Smooth muscle cell of the coronary artery (primary cell): ENCODE data around the gene PCDHA1. TPM values are rescaled to one million over a fixed set of nuclear protein-coding genes. Genes with fewer than 3 reads are reported as not detected.

ENCODE experiments used
- total RNA-seq: library from RNA; depleted of rRNA; stranded (reverse); fragments of >200 nt; gene quantifications from 2 replicates; pipeline ENCODE4 v1.2.3, GENCODE V29; 2014; ENCODE audit warnings: low replicate concordance

PCDHA1 gene
- total RNA-seq, result 0.08 TPM in 1 of 2 replicates, not detected in the other

DNA sequence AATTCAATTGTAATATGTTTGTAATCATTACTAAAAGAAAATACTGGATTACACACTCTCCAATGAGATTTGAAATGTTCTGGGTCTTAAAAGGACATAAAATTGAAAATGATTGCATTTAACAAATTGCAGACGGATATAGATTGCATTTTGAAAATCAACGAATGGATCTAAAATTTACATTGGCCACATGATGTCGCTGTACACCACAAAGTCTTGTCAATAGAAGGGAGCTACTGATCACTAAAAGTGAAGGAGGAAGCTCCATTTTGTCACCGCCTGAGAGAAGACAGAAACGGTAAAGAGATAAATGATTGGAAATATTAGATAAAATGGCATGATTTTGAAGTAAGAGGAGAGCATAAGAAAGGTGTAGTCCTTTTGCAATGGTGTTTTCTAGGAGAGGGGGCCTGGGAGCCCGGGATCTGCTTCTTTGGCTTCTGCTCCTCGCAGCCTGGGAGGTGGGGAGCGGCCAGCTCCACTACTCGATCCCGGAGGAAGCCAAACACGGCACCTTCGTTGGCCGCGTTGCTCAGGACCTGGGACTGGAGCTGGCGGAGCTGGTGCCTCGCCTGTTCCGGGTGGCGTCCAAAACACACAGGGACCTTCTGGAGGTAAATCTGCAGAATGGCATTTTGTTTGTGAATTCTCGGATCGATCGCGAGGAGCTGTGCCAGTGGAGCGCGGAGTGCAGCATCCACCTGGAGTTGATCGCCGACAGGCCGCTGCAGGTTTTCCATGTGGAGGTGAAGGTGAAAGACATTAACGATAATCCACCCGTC, at the start of gene PCDHA1:
Gene PCDHA1 (plus strand): TSS at position 236 of the 782 bp plus-strand sequence.

DNA sequence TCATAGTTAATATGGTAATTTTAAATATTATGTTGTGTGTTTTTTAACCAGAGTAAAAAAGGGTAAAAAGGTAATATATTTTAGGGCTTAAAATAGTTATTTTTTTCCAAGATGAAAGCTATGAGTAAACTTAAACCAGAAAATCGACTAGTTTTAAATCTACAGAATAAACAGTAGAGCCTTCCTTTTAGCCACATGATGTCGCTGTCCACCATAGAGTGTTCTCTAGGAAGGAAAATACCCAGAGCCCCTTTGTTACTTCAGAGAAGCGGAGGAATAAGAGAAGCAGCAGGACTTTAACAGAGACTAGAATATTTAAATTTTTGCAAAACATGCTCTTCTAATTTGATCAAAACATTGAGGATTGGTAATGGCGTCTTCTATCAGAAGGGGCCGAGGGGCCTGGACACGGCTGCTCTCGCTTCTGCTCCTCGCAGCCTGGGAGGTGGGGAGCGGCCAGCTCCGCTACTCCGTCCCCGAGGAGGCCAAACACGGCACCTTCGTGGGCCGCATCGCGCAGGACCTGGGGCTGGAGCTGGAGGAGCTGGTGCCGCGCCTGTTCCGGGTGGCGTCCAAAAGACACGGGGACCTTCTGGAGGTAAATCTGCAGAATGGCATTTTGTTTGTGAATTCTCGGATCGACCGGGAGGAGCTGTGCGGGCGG, 8.8 kb downstream of the PCDHA1 start, which contains the start of gene PCDHA2:
Gene PCDHA2 (plus strand): TSS at position 258 of the 664 bp plus-strand sequence.

DNA sequence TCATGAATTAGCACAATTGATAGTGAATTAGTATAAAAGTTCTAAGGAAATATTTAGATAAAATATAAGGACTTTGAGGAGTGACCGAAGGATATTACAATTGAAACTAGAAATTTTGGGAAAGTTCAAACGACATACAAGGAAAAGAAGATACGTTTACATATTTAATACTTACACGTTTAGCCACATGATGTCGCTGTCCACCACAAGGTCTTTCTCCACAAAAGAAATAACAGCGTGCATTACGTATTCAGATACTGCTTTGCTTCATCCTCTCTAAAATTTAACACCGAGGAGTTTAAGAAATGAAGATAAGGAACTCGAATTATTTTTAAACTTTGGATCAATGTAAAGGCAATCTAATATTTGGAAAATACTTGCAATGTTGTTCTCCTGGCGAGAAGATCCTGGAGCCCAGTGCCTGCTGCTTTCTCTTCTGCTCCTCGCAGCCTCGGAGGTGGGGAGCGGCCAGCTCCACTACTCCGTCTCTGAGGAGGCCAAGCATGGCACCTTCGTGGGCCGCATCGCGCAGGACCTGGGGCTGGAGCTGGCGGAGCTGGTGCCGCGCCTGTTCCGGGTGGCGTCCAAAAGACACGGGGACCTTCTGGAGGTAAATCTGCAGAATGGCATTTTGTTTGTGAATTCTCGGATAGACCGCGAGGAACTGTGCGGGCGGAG, 15.0 kb downstream of the PCDHA1 start, which contains the start of gene PCDHA3:
Gene PCDHA3 (plus strand): TSS at position 242 of the 678 bp plus-strand sequence.

DNA sequence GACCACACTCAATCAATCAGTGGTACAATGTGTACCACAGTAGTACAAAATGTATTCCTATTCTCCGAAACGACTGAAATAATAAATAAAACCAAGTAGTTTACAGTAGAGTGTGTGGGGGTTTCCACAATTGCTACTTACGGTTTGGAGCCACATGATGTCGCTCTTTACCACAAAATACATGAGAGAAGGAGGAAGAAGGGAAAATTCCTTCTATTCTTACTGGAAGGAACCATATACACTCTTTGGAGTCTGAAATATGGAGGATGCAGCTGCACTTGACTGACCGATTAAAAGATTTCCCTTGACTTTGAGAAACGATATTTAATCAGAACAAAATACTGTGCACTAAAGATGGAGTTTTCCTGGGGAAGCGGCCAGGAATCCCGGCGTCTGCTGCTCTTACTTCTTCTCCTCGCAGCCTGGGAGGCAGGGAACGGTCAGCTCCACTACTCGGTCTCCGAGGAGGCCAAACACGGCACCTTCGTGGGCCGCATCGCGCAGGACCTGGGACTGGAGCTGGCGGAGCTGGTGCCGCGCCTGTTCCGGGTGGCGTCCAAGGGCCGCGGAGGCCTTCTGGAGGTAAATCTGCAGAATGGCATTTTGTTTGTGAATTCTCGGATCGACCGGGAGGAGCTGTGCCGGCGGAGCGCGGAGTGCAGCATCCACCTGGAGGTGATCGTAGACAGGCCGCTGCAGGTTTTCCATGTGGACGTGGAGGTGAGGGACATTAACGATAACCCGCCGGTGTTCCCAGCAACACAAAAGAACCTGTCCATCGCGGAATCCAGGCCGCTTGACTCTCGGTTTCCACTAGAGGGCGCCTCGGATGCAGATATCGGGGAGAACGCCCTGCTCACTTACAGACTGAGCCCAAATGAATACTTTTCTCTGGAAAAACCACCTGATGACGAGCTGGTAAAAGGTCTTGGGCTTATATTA, 21.2 kb downstream of the PCDHA1 start, which contains the start of gene PCDHA4:
Gene PCDHA4 (plus strand): TSS at position 235 of the 942 bp plus-strand sequence.

DNA sequence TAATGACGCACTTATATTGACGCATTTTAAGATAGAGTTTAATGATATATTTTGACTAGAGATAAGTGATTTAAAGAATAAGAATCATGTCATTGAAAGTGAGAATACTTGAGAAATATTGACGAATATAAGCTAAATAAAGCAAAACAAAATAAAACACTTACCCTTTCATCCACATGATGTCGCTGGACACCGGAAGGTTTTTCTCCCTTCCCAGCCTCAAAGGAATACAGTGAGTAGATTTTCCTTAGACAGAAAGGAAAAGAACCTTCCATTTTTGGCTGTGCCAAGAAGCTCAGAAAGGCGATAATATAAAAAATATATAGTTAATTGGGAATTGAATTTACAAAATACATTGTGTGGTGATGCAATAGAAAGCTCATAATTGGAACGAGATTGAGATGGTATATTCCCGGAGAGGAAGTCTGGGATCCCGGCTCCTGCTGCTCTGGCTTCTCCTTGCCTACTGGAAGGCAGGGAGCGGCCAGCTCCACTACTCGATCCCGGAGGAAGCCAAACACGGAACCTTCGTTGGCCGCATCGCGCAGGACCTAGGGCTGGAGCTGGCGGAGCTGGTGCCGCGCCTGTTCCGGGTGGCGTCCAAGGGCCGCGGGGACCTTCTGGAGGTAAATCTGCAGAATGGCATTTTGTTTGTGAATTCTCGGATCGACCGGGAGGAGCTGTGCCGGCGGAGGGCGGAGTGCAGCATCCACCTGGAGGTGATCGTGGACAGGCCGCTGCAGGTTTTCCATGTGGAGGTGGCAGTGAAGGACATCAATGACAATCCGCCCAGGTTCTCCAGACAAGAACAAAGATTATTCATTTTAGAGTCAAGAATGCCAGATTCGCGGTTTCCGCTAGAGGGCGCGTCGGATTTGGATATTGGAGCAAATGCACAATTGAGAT, 35.7 kb downstream of the PCDHA1 start, which contains the start of gene PCDHA5:
Gene PCDHA5 (plus strand): TSS at position 239 of the 906 bp plus-strand sequence.

DNA sequence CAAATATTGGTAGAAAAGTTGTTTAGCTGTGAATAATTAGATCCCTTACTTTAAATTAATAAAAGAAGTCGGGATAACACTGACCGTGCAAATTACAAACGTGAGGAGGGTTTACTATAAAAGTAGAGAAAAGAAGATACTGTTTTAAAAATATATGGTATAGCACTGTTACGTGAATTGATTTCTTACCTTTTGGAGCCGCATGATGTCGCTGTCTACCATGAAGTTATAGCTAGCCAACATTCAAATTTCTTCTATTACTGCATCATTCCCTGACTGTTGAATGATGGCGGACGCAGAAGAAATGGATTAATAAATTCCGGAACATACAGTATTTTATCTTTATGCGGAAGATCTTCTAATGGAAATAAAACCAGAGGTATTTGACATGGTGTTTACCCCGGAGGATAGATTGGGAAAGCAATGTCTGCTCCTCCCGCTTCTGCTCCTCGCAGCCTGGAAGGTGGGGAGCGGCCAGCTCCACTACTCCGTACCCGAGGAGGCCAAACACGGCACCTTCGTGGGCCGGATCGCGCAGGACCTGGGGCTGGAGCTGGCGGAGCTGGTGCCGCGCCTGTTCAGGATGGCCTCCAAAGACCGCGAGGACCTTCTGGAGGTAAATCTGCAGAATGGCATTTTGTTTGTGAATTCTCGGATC, 41.9 kb downstream of the PCDHA1 start, which contains the start of gene PCDHA6:
Gene PCDHA6 (plus strand): TSS at position 257 of the 658 bp plus-strand sequence. CDS start 132 bp downstream, at position 389.

GRCh38 chr5:140833993-140834392, 48.1 kb downstream of the PCDHA1 start, which contains the start of gene PCDHA7:
Gene PCDHA7, plus strand, starts transcription at chr5:140834269. Its CDS starts 115 bp downstream, at chr5:140834384.

DNA sequence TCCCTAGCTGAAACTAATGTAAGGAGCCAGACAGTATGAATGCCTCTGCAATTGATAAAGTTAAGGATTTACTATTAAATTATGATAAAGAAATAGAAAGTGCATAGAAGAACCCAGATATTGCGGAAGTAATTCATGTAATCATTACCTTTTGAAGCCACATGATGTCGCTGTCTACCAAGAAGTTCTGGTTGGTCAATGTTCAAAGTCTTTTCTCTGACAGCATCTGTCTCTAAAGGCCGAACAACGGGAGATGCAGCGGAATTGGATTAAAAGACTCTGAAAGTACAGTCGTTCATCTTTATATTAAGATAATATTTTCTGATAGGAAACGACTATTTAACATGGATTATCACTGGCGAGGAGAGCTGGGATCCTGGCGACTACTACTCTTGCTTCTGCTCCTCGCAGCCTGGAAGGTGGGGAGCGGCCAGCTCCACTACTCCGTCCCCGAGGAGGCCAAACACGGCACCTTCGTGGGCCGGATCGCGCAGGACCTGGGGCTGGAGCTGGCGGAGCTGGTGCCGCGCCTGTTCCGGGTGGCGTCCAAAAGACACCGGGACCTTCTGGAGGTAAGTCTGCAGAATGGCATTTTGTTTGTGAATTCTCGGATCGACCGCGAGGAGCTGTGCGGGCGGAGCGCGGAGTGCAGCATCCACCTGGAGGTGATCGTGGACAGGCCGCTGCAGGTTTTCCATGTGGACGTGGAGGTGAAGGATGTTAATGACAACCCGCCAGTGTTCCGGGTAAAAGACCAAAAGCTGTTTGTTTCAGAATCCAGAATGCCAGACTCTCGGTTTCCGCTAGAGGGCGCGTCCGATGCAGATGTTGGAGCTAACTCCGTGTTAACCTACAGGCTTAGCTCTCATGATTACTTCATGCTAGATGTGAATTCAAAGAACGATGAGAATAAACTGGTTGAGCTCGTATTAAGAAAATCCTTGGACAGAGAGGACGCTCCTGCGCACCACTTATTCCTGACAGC, 55.3 kb downstream of the PCDHA1 start, which contains the start of gene PCDHA8:
Gene PCDHA8 (plus strand): TSS at position 210 of the 985 bp plus-strand sequence. CDS start 135 bp downstream, at position 345.

GRCh38 chr5:140848139-140849102, 62.5 kb downstream of the PCDHA1 start, which contains the start of gene PCDHA9:
Gene PCDHA9, plus strand, starts transcription at chr5:140848382. Its CDS starts 114 bp downstream, at chr5:140848496.

DNA sequence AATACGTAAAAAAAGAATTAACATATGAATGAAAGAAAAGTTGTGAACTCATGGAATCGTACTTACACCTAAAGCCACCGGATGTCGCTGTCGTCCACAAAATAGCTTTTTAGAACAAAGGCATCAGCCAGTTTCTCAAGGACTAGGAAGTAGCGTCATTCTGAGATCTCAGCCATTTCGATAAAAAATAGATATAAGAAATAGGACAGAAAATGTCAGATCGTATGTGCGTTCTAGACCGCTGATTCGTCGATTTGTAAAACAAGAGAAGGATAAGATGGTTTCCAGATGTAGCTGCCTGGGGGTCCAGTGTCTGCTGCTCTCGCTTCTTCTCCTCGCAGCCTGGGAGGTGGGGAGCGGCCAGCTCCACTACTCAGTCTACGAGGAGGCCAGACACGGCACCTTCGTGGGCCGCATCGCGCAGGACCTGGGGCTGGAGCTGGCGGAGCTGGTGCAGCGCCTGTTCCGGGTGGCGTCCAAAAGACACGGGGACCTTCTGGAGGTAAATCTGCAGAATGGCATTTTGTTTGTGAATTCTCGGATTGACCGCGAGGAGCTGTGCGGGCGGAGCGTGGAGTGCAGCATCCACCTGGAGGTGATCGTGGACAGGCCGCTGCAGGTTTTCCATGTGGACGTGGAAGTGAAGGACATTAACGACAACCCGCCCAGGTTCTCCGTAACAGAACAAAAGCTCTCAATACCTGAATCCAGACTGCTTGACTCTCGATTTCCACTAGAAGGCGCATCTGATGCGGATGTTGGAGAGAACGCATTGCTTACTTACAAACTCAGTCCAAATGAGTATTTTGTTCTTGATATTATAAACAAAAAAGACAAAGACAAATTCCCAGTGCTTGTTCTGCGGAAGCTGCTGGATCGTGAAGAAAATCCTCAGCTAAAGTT, 70.1 kb downstream of the PCDHA1 start, which contains the start of gene PCDHA10:
Gene PCDHA10 (plus strand): TSS at position 126 of the 903 bp plus-strand sequence. CDS start 152 bp downstream, at position 278.

GRCh38 chr5:140868721-140869554, 83.0 kb downstream of the PCDHA1 start, which contains the start of gene PCDHA11:
Gene PCDHA11, plus strand, starts transcription at chr5:140868957. Its CDS starts 147 bp downstream, at chr5:140869104.

GRCh38 chr5:140875085-140876065, 89.4 kb downstream of the PCDHA1 start, which contains the start of gene PCDHA12:
Gene PCDHA12, plus strand, starts transcription at chr5:140875308. Its CDS starts 165 bp downstream, at chr5:140875473.

GRCh38 chr5:140881889-140882590, 96.1 kb downstream of the PCDHA1 start, which contains the start of gene PCDHA13:
Gene PCDHA13, plus strand, starts transcription at chr5:140882124. Its CDS starts 145 bp downstream, at chr5:140882269.

